Caco-2 (cell line): Measurements from ENCODE around the gene ARRDC2. TPM values are rescaled to one million over a fixed set of nuclear protein-coding genes. Genes with fewer than 3 reads are reported as not detected.

ENCODE experiments used
- BruUV-seq: library from RNA; stranded (reverse); fragments of 400-500 nt; replicated peaks from 2 replicates; lab custom pipeline; 2021; lab: Mats Ljungman, UMichigan
- CTCF ChIA-PET: fragments of 300-600 bp; sonication (Branson Sonifier 250); formaldehyde crosslinking; loops from one replicate; lab custom pipeline; 2022; ENCODE audit warnings: antibody characterized with exemption; lab: Charles Lee
- POLR2A ChIA-PET: fragments of 300-600 bp; sonication (Branson Sonifier 250); formaldehyde crosslinking; loops from one replicate; lab custom pipeline; 2022; ENCODE audit warnings: antibody characterized with exemption; lab: Charles Lee
- DNase-seq, 2 experiments: peaks; one replicate each; pipeline versions ENCODE4 v3.0.0 to v3.0.0-alpha.2; 2020 to 2022
- H3K27me3 ChIP-seq: replicated peaks from 2 replicates; pipeline ENCODE4 v1.6.0; 2011; ENCODE audit warnings: low read length; ENCODE audit not compliant: control insufficient read depth, insufficient read depth
- H3K36me3 ChIP-seq: 2 replicates; pipeline ENCODE4 v1.5.1; 2011; ENCODE audit warnings: low read length; ENCODE audit not compliant: control insufficient read depth, insufficient read depth
- H3K4me1 ChIP-seq: fragments of 250-450 bp; sonication (Bioruptor Pico); 2 replicates; pipeline ENCODE4 v1.5.1; 2020; ENCODE audit warnings: mild to moderate bottlenecking
- H3K4me3 ChIP-seq: 2 replicates; pipeline ENCODE4 v1.5.1; 2011; ENCODE audit warnings: low read depth, mild to moderate bottlenecking, control low read depth, low read length
- H3K9me3 ChIP-seq: fragments of 250-450 bp; sonication (Bioruptor Pico); 2 replicates; pipeline ENCODE4 v1.5.1; 2020; ENCODE audit warnings: mild to moderate bottlenecking, moderate library complexity
- H3K27ac Mint-ChIP-seq: one replicate; pipeline ENCODE4 v1.8.0; 2022; ENCODE audit warnings: mixed read lengths; ENCODE audit not compliant: unreplicated experiment
- H3K27me3 Mint-ChIP-seq: one replicate; pipeline ENCODE4 v1.8.0; 2022; ENCODE audit warnings: mixed read lengths; ENCODE audit not compliant: insufficient read depth, unreplicated experiment
- H3K36me3 Mint-ChIP-seq: one replicate; pipeline ENCODE4 v1.8.0; 2022; ENCODE audit warnings: mild to moderate bottlenecking, mixed read lengths; ENCODE audit not compliant: insufficient read depth, unreplicated experiment
- H3K4me1 Mint-ChIP-seq: one replicate; pipeline ENCODE4 v1.8.0; 2022; ENCODE audit warnings: low read depth, mixed read lengths; ENCODE audit not compliant: unreplicated experiment
- H3K4me3 Mint-ChIP-seq: one replicate; pipeline ENCODE4 v1.8.0; 2022; ENCODE audit warnings: mild to moderate bottlenecking, moderate library complexity, mixed read lengths; ENCODE audit not compliant: unreplicated experiment
- H3K9me3 Mint-ChIP-seq: one replicate; pipeline ENCODE4 v1.8.0; 2022; ENCODE audit warnings: mixed read lengths; ENCODE audit not compliant: unreplicated experiment
- intact Hi-C: fragments of 100-400 bp; cut with micrococcal nuclease; formaldehyde crosslinking; loops from one replicate; pipeline ENCODE4 v1.10.0; 2022; ENCODE audit not compliant: unreplicated experiment
- total RNA-seq: library from RNA; stranded (reverse); gene quantifications from 2 replicates; pipeline ENCODE4 v1.2.3, GENCODE V29; 2022
- TF ChIP-seq, protein P1 (sequence below), 2 experiments: fragments of 200-600 bp in 1 of 2; IDR thresholded peaks; 1 replicate in 1 of 2; 2 replicates in 1 of 2; pipeline versions ENCODE4 v1.5.1 to v1.8.0; 2011 to 2022; ENCODE audit warnings: antibody characterized with exemption in 1 of 2, control low read depth in 1 of 2, inconsistent platforms in 1 of 2, low read depth in 1 of 2, low read length in 1 of 2, mild to moderate bottlenecking in 1 of 2, moderate library complexity in 1 of 2; ENCODE audit not compliant: insufficient read depth in 1 of 2, severe bottlenecking in 1 of 2, unreplicated experiment in 1 of 2

ARRDC2 gene
- total RNA-seq, 1 experiment from 2014 or later, result 6.0 TPM

GRCh38 chr19:18021121-18021755 lies 13.3 kb downstream of the ARRDC2 start:
- Histone ChIP-seq H3K9me3 (no peaks in the 10 kb centered on the region), H3K4me3 (no peak overlapping the region), H3K4me1 (no peaks in the 10 kb centered on the region), H3K36me3 (no peaks in the 10 kb centered on the region), H3K27me3 (no peaks in the 10 kb centered on the region)
- BruUV-seq, result no TSS peak
- Mint-ChIP-seq H3K9me3 (no peaks in the 10 kb centered on the region), H3K36me3 (peaks cover 5% of the 10 kb centered on the region), H3K4me1 (peaks cover 6% of the 10 kb centered on the region), H3K27ac (no peak overlapping the region), H3K4me3 (no peak overlapping the region), H3K27me3 (no peaks in the 10 kb centered on the region)
- ChIA-PET CTCF (interaction anchor here (0.6 kb wide), 1 partner anchor 1258 kb away, joined by 3 read pairs; no protein-coding TSS in a partner anchor), POLR2A (no interaction called here)
- TF ChIP-seq, protein P1, sequence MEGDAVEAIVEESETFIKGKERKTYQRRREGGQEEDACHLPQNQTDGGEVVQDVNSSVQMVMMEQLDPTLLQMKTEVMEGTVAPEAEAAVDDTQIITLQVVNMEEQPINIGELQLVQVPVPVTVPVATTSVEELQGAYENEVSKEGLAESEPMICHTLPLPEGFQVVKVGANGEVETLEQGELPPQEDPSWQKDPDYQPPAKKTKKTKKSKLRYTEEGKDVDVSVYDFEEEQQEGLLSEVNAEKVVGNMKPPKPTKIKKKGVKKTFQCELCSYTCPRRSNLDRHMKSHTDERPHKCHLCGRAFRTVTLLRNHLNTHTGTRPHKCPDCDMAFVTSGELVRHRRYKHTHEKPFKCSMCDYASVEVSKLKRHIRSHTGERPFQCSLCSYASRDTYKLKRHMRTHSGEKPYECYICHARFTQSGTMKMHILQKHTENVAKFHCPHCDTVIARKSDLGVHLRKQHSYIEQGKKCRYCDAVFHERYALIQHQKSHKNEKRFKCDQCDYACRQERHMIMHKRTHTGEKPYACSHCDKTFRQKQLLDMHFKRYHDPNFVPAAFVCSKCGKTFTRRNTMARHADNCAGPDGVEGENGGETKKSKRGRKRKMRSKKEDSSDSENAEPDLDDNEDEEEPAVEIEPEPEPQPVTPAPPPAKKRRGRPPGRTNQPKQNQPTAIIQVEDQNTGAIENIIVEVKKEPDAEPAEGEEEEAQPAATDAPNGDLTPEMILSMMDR (IDR thresholded peaks at IDR 0.05; ENCODE audit: insufficient read depth in 1 of 2, low read depth in 1 of 2, low read length in 1 of 2, severe bottlenecking in 1 of 2, unreplicated experiment in 1 of 2), result no peak
- intact Hi-C loops, result no loop called here
- no peak for DNase-seq

- no peak overlapping the region for H3K4me3 Mint-ChIP-seq
- no peaks in the 10 kb centered on the region for H3K9me3 ChIP-seq
- no peaks in the 10 kb centered on the region for H3K4me1 ChIP-seq
- ChIA-PET POLR2A (no interaction called here), CTCF (interaction anchor here (0.6 kb wide), 1 partner anchor 152 kb away, joined by 3 read pairs; the partner anchor contains the start of gene SLC5A5)
- no peaks in the 10 kb centered on the region for H3K36me3 ChIP-seq
- no TSS peak for BruUV-seq
- H3K27ac Mint-ChIP-seq, result no peak overlapping the region
- H3K27me3 Mint-ChIP-seq, result no peaks in the 10 kb centered on the region
- H3K27me3 ChIP-seq, result no peaks in the 10 kb centered on the region
- intact Hi-C loops, result no loop called here
- peaks cover 5% of the 10 kb centered on the region for H3K36me3 Mint-ChIP-seq
- no peak for DNase-seq
- TF ChIP-seq, protein P1 (IDR thresholded peaks at IDR 0.05; ENCODE audit: insufficient read depth in 1 of 2, low read depth in 1 of 2, low read length in 1 of 2, severe bottlenecking in 1 of 2, unreplicated experiment in 1 of 2), result no peak
- H3K4me3 ChIP-seq, result no peak overlapping the region
- H3K4me1 Mint-ChIP-seq, result peaks cover 6% of the 10 kb centered on the region
- no peaks in the 10 kb centered on the region for H3K9me3 Mint-ChIP-seq
Observed at GRCh38 chr19:18023622-18024251, 15.8 kb downstream of the ARRDC2 start.

- Mint-ChIP-seq H3K36me3 (no peaks in the 10 kb centered on the region), H3K9me3 (no peaks in the 10 kb centered on the region), H3K4me1 (peaks cover 4% of the 10 kb centered on the region), H3K27ac (no peak overlapping the region), H3K27me3 (no peaks in the 10 kb centered on the region), H3K4me3 (no peak overlapping the region)
- ChIA-PET POLR2A (no interaction called here), CTCF (no interaction called here)
- H3K36me3 ChIP-seq, result no peaks in the 10 kb centered on the region
- no peak overlapping the region for H3K4me3 ChIP-seq
- H3K27me3 ChIP-seq, result no peaks in the 10 kb centered on the region
- no TSS peak for BruUV-seq
- intact Hi-C loops, result no loop called here
- TF ChIP-seq, protein P1 (IDR thresholded peaks at IDR 0.05; ENCODE audit: insufficient read depth in 1 of 2, low read depth in 1 of 2, low read length in 1 of 2, severe bottlenecking in 1 of 2, unreplicated experiment in 1 of 2), result no peak
- H3K4me1 ChIP-seq, result peaks cover 6% of the 10 kb centered on the region; the same call in 1 of the 2 replicates
- H3K9me3 ChIP-seq, result no peaks in the 10 kb centered on the region
- no peak for DNase-seq
Observed at GRCh38 chr19:18027151-18027550, 19.2 kb downstream of the ARRDC2 start.
